Measurements from ENCODE around the gene IGFBP2.

- TF ChIP-seq EZH2 (IDR thresholded peaks at IDR 0.05; ENCODE audit: borderline replicate concordance, insufficient read depth, low read depth, low read length, poor library complexity, severe bottlenecking) = no peak
- no peak for TF ChIP-seq CTCF (IDR thresholded peaks at IDR 0.05)
Measured at GRCh38 chr2:216692636-216693413, 59.6 kb downstream of the IGFBP2 start.
